Smooth muscle cell (in vitro differentiated cells): ENCODE results near the gene NR2E1. TPM values are rescaled to one million over a fixed set of nuclear protein-coding genes. Genes with fewer than 3 reads are reported as not detected.

Experiments
- DNase-seq: peaks from one replicate; lab custom pipeline; 2025; ENCODE audit not compliant: unreplicated experiment; lab: John Stamatoyannopoulos, UW
- H2AFZ ChIP-seq: fragments of 200-600 bp; sonication (generic); 2 replicates; pipeline ENCODE4 v1.6.0; 2016; ENCODE audit warnings: antibody characterized with exemption, low read depth, mild to moderate bottlenecking
- H3F3A ChIP-seq: fragments of 200-600 bp; sonication (generic); 2 replicates; pipeline ENCODE4 v1.6.0; 2017; ENCODE audit warnings: antibody characterized with exemption, low read depth
- H3K27ac ChIP-seq: fragments of 200-600 bp; sonication (generic); 2 replicates; pipeline ENCODE4 v1.5.1; 2016; ENCODE audit warnings: low read depth, mild to moderate bottlenecking
- H3K27me3 ChIP-seq: fragments of 200-600 bp; sonication (generic); 2 replicates; pipeline ENCODE4 v1.6.1; 2016; ENCODE audit warnings: low read depth, mild to moderate bottlenecking
- H3K36me3 ChIP-seq: fragments of 200-600 bp; sonication (generic); 2 replicates; pipeline ENCODE4 v1.5.1; 2016; ENCODE audit warnings: low read depth
- H3K4me1 ChIP-seq: fragments of 200-600 bp; sonication (generic); 2 replicates; pipeline ENCODE4 v1.5.1; 2016; ENCODE audit warnings: low read depth
- H3K4me2 ChIP-seq: fragments of 200-600 bp; sonication (generic); 2 replicates; pipeline ENCODE4 v1.6.0; 2016; ENCODE audit warnings: mild to moderate bottlenecking
- H3K4me3 ChIP-seq: fragments of 200-600 bp; sonication (generic); 2 replicates; pipeline ENCODE4 v1.5.1; 2016; ENCODE audit warnings: mild to moderate bottlenecking
- H3K79me2 ChIP-seq: fragments of 200-600 bp; sonication (generic); 2 replicates; pipeline ENCODE4 v1.6.0; 2016; ENCODE audit warnings: low read depth, mild to moderate bottlenecking
- H3K9ac ChIP-seq: fragments of 200-600 bp; sonication (generic); 2 replicates; pipeline ENCODE4 v1.6.0; 2016; ENCODE audit warnings: low read depth
- H3K9me3 ChIP-seq: fragments of 200-600 bp; sonication (generic); replicated peaks from 2 replicates; pipeline ENCODE4 v1.5.1; 2016; ENCODE audit warnings: low read depth
- H4K20me1 ChIP-seq: fragments of 200-600 bp; sonication (generic); 2 replicates; pipeline ENCODE4 v1.6.0; 2016; ENCODE audit warnings: low read depth
- CTCF ChIP-seq: fragments of 200-600 bp; sonication (generic); IDR thresholded peaks from 2 replicates; pipeline ENCODE4 v1.5.1; 2017; ENCODE audit warnings: borderline replicate concordance, mild to moderate bottlenecking, antibody characterized with exemption; ENCODE audit not compliant: insufficient read depth, poor library complexity, severe bottlenecking
- WGBS: methylation state at CpG from one replicate; pipeline ENCODE4 v1.1.7; 2016; ENCODE audit warnings: low lambda C conversion rate; 5-methylcytosine and 5-hydroxymethylcytosine counted together
- polyA plus RNA-seq: library from polyadenylated mRNA; unstranded; fragments of >200 nt; fragmentation: Nextera tagmentation; extraction: Ambion mirVana; gene quantifications from 2 replicates; pipeline ENCODE4 v1.2.1, GENCODE V29; 2016
- total RNA-seq: library from RNA; depleted of rRNA; stranded (reverse); fragments of >200 nt; gene quantifications from 2 replicates; pipeline ENCODE4 v1.2.3, GENCODE V29; 2014

NR2E1 gene
- total and polyA plus RNA-seq, 2 experiments from 2014 or later = not detected

- H3K36me3 ChIP-seq = no peaks in the 10 kb centered on the region
- 81% methylated on average over 9 of the region's 9 CpGs for WGBS
- no peak overlapping the region for H3K4me3 ChIP-seq
- H3K27me3 ChIP-seq = peaks cover 69% of the 10 kb centered on the region
- H3K9me3 ChIP-seq = no peaks in the 10 kb centered on the region
- TF ChIP-seq CTCF = no peak
- H4K20me1 ChIP-seq = no peaks in the 10 kb centered on the region
- H2AFZ ChIP-seq = no peak overlapping the region
- no peak overlapping the region for H3K27ac ChIP-seq
- H3K9ac ChIP-seq = no peak overlapping the region
- H3K79me2 ChIP-seq = no peaks in the 10 kb centered on the region
- DNase-seq = no peak
- H3K4me1 ChIP-seq = no peaks in the 10 kb centered on the region
- no peaks in the 10 kb centered on the region for H3F3A ChIP-seq
- H3K4me2 ChIP-seq = no peak overlapping the region
Observed at GRCh38 chr6:108187519-108187918, 21.7 kb downstream of the NR2E1 start.

- Histone ChIP-seq H3F3A (no peaks in the 10 kb centered on the region), H3K9me3 (no peaks in the 10 kb centered on the region), H3K4me3 (no peak overlapping the region), H3K27me3 (peaks cover 20% of the 10 kb centered on the region), H3K27ac (no peak overlapping the region), H2AFZ (no peak overlapping the region), H4K20me1 (no peaks in the 10 kb centered on the region), H3K36me3 (no peaks in the 10 kb centered on the region), H3K79me2 (no peaks in the 10 kb centered on the region), H3K4me2 (no peak overlapping the region), H3K9ac (no peak overlapping the region), H3K4me1 (no peaks in the 10 kb centered on the region)
- no peak for TF ChIP-seq CTCF
- no peak for DNase-seq
- 92% methylated on average over 1 of the region's 1 CpG for WGBS
Observed at GRCh38 chr6:108193131-108193530, 27.3 kb downstream of the NR2E1 start.

- TF ChIP-seq CTCF = no peak
- H3K9me3 ChIP-seq = no peaks in the 10 kb centered on the region
- no peaks in the 10 kb centered on the region for H3K79me2 ChIP-seq
- H3K4me1 ChIP-seq = no peaks in the 10 kb centered on the region
- no peak overlapping the region for H3K9ac ChIP-seq
- H3F3A ChIP-seq = no peaks in the 10 kb centered on the region
- H3K4me3 ChIP-seq = no peak overlapping the region
- H3K4me2 ChIP-seq = no peak overlapping the region
- peaks cover 15% of the 10 kb centered on the region for H3K27me3 ChIP-seq
- H2AFZ ChIP-seq = no peak overlapping the region
- H3K36me3 ChIP-seq = no peaks in the 10 kb centered on the region
- H4K20me1 ChIP-seq = no peaks in the 10 kb centered on the region
- no peak overlapping the region for H3K27ac ChIP-seq
- 88% methylated on average over 1 of the region's 1 CpG for WGBS
- no peak for DNase-seq
Observed at GRCh38 chr6:108193835-108194234, 28.0 kb downstream of the NR2E1 start.

- no peak overlapping the region for H2AFZ ChIP-seq
- no peaks in the 10 kb centered on the region for H3F3A ChIP-seq
- 85% methylated on average over 8 of the region's 8 CpGs for WGBS
- H3K36me3 ChIP-seq = no peaks in the 10 kb centered on the region
- no peak overlapping the region for H3K27ac ChIP-seq
- no peak for TF ChIP-seq CTCF
- H3K9me3 ChIP-seq = no peaks in the 10 kb centered on the region
- H3K4me2 ChIP-seq = no peak overlapping the region
- no peaks in the 10 kb centered on the region for H3K4me1 ChIP-seq
- H4K20me1 ChIP-seq = no peaks in the 10 kb centered on the region
- no peak for DNase-seq
- H3K27me3 ChIP-seq = peaks cover 9% of the 10 kb centered on the region
- no peak overlapping the region for H3K4me3 ChIP-seq
- no peaks in the 10 kb centered on the region for H3K79me2 ChIP-seq
- no peak overlapping the region for H3K9ac ChIP-seq
Observed at GRCh38 chr6:108194503-108194902, 28.7 kb downstream of the NR2E1 start.
